Pancreas (tissue), 10 donors: ENCODE measurements around the gene UNG. TPM values are rescaled to one million over a fixed set of nuclear protein-coding genes. Genes with fewer than 3 reads are reported as not detected.

Experiments used
- ATAC-seq, 4 donors: fragments of 200-7000 bp; cut with Tn5 transposase; one replicate each; pipeline versions ENCODE4 v1.8.0 to v1.9.1; 2020; ENCODE audit warnings: mild to moderate bottlenecking in 4 of 4, moderate library complexity in 4 of 4
- DNase-seq, 6 donors: peaks; one replicate each; pipeline ENCODE4 v3.0.0-alpha.2; 2020
- FAIRE-seq: peaks from 2 replicates; lab custom pipeline; 2012; peaks lifted over from hg19 to GRCh38; lab: Jason Lieb, UNC
- H3K27ac ChIP-seq, 4 donors: fragments of 200-600 bp; sonication (generic); 1 replicate in 3 of 4; 2 replicates in 1 of 4; pipeline versions ENCODE4 v1.5.0 to v1.8.0; 2020
- H3K27me3 ChIP-seq, 4 donors: fragments of 200-600 bp; one replicate each; pipeline ENCODE4 v1.8.0; 2021
- H3K36me3 ChIP-seq, 3 donors: fragments of 200-600 bp; sonication (generic) in 1 of 3; one replicate each; pipeline versions ENCODE4 v1.5.0 to v1.8.0; 2020 to 2021
- H3K4me1 ChIP-seq, 3 donors: fragments of 200-600 bp; one replicate each; pipeline ENCODE4 v1.8.0; 2021
- H3K4me3 ChIP-seq, 4 donors: fragments of 200-600 bp; sonication (generic) in 2 of 4; one replicate each; pipeline versions ENCODE4 v1.5.0 to v1.8.0; 2020 to 2021
- H3K9me3 ChIP-seq, 4 donors: fragments of 200-600 bp; one replicate each; pipeline ENCODE4 v1.8.0; 2021
- CTCF ChIP-seq, 4 donors: fragments of 200-600 bp; sonication (generic) in 3 of 4; IDR thresholded peaks; one replicate each; pipeline versions ENCODE4 v1.5.0 to v1.8.0; 2021; ENCODE audit warnings: antibody characterized with exemption in 4 of 4
- WGBS, 2 donors: extraction: QIAGEN DNeasy Blood & Tissue Kit; methylation state at CpG; one replicate each; pipeline ENCODE4 v1.1.7; 2013; 5-methylcytosine and 5-hydroxymethylcytosine counted together
- intact Hi-C, 3 donors: fragments of 100-400 bp; cut with DNase I; formaldehyde crosslinking; loops; one replicate each; pipeline versions ENCODE4 v1.11.1 to v1.14.2; 2022
- polyA plus RNA-seq, 2 donors: library from polyadenylated mRNA; stranded (reverse); fragments of 200-250 nt; gene quantifications; one replicate each; pipeline ENCODE4 v1.2.3, GENCODE V29; 2013
- total RNA-seq, 6 donors: library from RNA; stranded (reverse); fragmentation: NEBNext Ultra II Directional in 4 of 6; extraction: Animal tissue kit (Norgen Biotek cat#: 25700) in 4 of 6; gene quantifications; one replicate each; pipeline versions ENCODE4 v1.2.1 to v1.2.4, GENCODE V29; 2021 to 2023
- donor health status: healthy with polysubstance abuse.
- donor health status: DM: no; HTN: no; CAD: no; lungs with moderate emphysema.
- donor health status: DM: no; HTN: no; CAD: no.
- donor health status: control.
- donor health status: control.
- donor health status: Bipolar disorder and iron deficiency.
- donor health status: DM: yes; HTN: yes; CAD: no.
- donor health status: DM: no; HTN: no; CAD: no.
- donor health status: DM: no; HTN: no; CAD: no.
- donor health status: DM: yes; HTN: yes; CAD: no.

The UNG gene
- total and polyA plus RNA-seq, 8 donors = 5.1 to 15.8 (median 8.3) TPM

- 2 to 3% methylated on average over 28 of the region's 28 CpGs for WGBS, 2 donors
- TF ChIP-seq CTCF (IDR thresholded peaks at IDR 0.05) = no peak
- peak; percentile 90 to 97 (median 94) for DNase-seq
- intact Hi-C loops = no loop called here
- FAIRE-seq = no peak
- ATAC-seq = peak; percentile 85 to 93 (median 88)
- Histone ChIP-seq H3K4me3 (peak overlapping the region; percentile 37 to 57 (median 46)), H3K36me3 (peaks cover 0 to 5% (median 0%) of the 10 kb centered on the region in 3 donors), H3K27me3 (no peaks in the 10 kb centered on the region), H3K27ac (peak overlapping the region; percentile 82 to 95 (median 90)), H3K4me1 (peaks cover 27 to 43% (median 34%) of the 10 kb centered on the region in 3 donors), H3K9me3 (no peaks in the 10 kb centered on the region)
Measured at GRCh38 chr12:109110988-109111495, 13.6 kb downstream of the UNG start.

GRCh38 chr12:109112720-109113465 is 15.5 kb downstream of the UNG start:
- Histone ChIP-seq H3K27me3 (no peaks in the 10 kb centered on the region), H3K9me3 (no peaks in the 10 kb centered on the region), H3K4me1 (peaks cover 36 to 61% (median 52%) of the 10 kb centered on the region in 3 donors), H3K4me3 (peak overlapping the region in 2 of 4 donors; percentile 19 to 24), H3K36me3 (no peaks in the 10 kb centered on the region), H3K27ac (peak overlapping the region; percentile 70 to 87 (median 86))
- DNase-seq (peak in 2 of 6 donors; percentile 31 to 35), ATAC-seq (peak in 1 of 4 donors; percentile 2), FAIRE-seq (no peak)
- TF ChIP-seq CTCF (IDR thresholded peaks at IDR 0.05) = no peak
- 31 to 40% methylated on average over 11 of the region's 11 CpGs for WGBS, 2 donors
- intact Hi-C loops = no loop called here

GRCh38 chr12:109113661-109114321 is 16.4 kb downstream of the UNG start:
- Histone ChIP-seq H3K36me3 (no peaks in the 10 kb centered on the region), H3K4me1 (peaks cover 36 to 70% (median 61%) of the 10 kb centered on the region in 3 donors), H3K9me3 (no peaks in the 10 kb centered on the region), H3K27me3 (no peaks in the 10 kb centered on the region), H3K4me3 (peak overlapping the region in 2 of 4 donors; percentile 19 to 24), H3K27ac (peak overlapping the region; percentile 70 to 87 (median 86))
- DNase-seq = no peak
- no peak for FAIRE-seq
- intact Hi-C loops = no loop called here
- no peak for TF ChIP-seq CTCF (IDR thresholded peaks at IDR 0.05)
- ATAC-seq = no peak
- 17 to 21% methylated on average over 5 of the region's 5 CpGs for WGBS, 2 donors

DNA sequence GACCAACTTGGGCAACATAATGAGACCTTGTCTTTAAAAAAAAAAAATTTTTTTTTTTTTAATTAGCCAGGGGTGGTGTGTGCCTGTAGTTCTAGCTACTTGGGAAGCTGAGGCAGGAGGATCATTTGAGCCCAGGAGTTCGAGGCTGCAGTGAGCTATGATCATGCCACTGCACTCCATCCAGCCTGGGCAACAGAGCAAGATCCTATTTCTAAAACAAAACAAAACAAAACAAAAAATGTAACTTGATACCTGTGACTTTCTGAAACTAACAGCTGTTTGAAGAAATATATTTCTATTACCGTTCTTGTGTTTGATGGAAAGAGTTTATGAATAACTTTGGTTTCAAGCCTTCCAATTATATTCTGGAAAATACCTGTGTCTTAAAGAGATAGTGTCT is 17.2 kb downstream of the UNG start:
- no peak for FAIRE-seq
- peak overlapping the region in 2 of 4 donors; percentile 19 to 24 for H3K4me3 ChIP-seq
- H3K27me3 ChIP-seq = no peaks in the 10 kb centered on the region
- no peak for TF ChIP-seq CTCF (IDR thresholded peaks at IDR 0.05)
- WGBS, 2 donors = 16 to 23% methylated on average over 2 of the region's 2 CpGs
- H3K36me3 ChIP-seq = no peaks in the 10 kb centered on the region
- ATAC-seq = no peak
- H3K4me1 ChIP-seq = peaks cover 41 to 74% (median 67%) of the 10 kb centered on the region in 3 donors
- no peak for DNase-seq
- H3K9me3 ChIP-seq = no peaks in the 10 kb centered on the region
- H3K27ac ChIP-seq = peak overlapping the region; percentile 70 to 87 (median 86)
- intact Hi-C loops = no loop called here
